Hypothalamus (tissue), 51 donors: ENCODE results near the gene ANKRD24.
"Not testable (repeated sequence)": the region's sequence is repeated elsewhere in the genome, so short reads cannot be mapped to it uniquely, and the experiment has no call there.

Experiments
- DNase-seq, 51 donors: peaks; one replicate each; lab custom pipeline; 2025; lab: John Stamatoyannopoulos, UW

ANKRD24 gene

DNA sequence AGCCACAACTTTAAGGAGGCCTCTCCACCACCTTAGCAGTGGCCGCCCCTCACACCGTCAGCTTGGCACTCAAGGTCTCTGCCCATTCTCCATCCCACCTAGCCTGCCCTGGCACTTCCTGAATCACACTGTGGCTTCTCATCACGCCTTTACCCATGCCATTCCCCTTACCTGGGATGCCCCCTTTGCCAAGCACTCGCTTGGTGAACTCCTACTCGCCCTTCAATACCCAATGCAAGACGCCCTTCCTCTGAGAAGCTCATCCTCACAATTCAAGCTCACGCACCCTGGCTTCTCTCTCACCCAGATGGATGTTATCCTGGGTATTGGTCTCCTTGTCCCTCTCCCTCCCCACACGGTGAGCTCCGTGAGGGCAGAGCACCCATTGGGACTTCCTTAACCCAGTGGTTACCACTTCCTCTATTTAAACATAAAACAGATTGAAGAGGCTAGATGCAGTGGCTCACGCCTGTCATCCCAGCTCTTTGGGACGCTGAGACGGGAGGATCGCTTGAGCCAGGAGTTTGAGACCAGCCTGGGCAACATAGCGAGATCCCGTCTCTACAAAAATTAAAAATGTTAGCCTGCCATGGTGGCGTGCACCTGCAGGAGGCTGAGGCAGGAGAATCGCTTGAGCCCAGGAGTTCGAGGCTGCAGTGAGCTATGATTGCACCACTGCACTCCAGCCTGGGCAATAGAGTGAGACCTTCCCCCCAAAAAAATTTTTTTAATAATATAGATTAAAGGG is 83.9 kb downstream of the ANKRD24 start:
- DNase-seq = no peak

DNA sequence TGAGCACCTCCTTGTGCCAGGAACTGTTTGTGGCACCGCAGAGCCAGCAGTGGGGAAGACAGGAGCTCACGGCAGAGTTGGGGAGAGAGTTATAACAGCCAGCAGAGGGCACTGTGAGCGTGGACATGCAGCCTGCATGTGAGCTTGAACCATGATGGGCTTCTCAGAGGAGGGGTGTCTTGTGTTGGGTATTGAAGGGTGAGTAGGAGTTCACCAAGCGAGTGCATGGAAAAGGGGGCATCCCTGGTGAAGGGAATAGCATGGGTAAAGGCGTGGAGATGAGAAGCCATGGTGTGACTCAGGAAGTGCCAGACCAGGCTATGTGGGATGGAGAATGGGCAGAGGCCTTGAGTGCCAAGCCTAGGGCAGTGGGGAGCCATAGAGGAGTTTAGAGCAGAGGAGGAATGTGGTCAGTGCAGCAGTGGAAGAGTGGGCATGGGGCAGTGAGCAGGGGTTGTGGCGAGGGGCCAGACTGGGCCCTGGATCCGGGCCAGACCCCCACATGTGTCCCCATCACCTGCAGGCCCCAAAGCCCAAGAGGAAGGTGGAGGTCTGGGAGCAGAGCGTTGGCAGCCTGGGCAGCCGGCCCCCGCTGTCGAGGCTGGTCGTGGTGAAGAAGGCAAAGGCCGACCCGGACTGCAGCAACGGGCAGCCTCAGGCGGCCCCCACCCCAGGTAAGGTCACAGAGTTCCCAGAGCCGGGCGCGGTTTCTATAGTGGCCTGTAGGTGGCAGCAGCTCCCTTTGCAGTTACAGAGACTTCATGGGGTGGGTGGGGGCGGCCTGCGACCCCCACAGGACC is 84.8 kb downstream of the ANKRD24 start:
- peak in 16 of 51 donors; percentile 5 to 40 (median 18) for DNase-seq

DNA sequence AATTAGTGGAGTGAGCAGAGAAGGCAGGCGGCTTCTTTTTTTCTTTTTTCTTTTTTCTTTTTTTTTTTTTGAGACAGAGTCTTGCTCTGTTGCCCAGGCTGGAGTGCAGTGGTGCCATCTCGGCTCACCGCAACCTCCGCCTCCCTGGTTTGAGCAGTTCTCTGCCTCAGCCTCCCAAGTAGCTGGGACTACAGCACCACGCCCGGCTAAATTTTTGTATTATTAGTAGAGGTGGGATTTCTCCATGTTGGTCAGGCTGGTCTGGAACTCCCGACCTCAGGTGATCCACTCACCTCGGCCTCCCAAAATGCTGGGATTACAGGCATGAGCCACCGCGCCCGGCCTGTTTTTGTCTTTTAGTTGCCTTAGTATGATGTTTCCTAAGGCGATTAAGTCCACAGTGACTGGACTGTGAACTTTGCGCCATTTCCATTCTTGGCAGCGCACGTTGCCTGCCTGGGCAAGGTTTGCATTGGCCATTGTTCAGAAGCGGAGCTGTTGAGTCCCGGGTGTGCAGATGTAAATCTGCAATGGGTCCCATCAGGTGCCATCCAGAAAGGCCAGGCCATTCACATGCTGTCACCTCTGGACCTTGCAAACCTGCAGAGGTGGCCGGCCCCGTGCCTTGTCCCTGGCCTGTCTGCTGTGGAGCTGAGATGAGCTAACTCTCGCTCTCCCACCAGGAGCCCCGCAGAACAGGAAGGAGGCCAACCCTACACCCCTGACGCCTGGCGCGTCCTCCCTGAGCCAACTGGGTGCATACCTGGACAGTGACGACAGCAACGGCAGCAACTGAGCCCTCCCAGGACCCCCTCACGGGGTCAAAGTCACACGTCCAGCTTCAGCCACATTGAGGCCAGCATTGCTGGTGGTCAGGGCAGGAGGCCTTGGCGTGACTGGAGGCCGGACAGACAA is 85.7 kb downstream of the ANKRD24 start:
- no peak for DNase-seq

DNA sequence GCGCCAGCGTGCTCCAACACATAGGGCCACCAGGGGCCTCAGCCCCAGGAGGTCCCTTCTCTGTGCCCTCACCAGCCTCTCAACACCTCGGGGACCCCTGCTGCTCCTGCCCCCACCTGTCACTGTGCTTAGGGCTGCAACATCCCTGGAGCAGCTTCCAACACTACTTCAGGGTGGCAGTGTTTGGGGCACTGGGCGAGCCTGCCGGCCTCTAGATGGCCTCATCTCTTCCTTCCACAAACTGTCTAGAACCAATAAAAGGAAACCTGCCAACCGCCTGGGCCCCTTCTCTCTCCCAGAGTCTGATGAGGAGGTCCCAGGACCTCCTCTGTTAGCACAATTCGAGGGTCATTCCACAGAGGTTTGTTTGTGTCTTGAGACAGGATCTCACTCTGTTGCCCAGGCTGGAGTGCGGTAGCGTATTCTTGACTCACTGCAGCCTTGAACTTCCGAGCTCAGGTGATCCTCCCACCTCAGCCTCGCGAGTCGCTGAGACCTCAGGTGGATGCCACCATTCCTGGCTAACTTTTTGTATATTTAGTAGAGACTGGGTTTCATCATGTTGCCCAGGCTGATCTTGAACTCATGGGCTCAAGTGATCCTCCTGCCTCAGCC is 86.4 kb downstream of the ANKRD24 start:
- DNase-seq = no peak

DNA sequence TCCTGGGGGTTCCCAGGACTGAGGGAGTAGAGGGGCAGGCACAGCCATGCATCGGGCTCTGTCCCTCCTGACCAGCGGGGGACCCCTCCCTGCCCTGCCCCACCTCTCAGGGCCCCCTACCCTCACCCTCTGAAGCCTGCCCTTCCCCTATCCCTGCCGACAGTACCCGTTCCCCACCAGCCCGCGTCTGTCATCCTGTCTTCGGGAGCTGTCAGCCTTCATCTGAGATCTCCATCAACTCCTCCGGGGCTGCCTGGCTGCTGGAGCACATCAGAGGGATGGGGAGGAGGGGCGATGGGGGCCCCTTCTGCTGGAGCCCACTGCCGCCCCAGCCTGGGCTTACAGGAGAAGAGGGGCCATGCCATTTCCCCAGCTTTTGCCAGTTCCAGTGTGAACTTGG is 90.4 kb downstream of the ANKRD24 start:
- no peak for DNase-seq

DNA sequence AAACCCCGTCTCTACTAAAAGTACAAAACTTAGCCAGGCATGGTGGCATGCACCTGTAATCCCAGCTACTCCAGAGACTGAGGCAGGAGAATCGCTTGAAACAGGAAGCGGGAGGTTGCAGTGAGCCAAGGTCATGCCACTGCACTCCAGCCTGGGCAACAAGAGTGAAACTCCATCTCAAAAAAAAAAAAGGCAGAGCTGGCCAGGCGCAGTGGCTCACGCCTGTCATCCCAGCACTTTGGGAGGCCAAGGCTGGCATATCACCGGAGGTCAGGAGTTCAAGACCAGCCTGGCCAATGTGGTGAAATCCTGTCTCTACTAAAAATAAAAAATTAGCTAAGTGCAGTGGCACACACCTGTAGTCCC is 91.8 kb downstream of the ANKRD24 start:
- not testable (repeated sequence) for DNase-seq
